ENCODE measurements around the gene LCN12. TPM values are rescaled to one million over a fixed set of nuclear protein-coding genes. Genes with fewer than 3 reads are reported as not detected.

LCN12 gene
- total RNA-seq, 1 donor from 2014 or later: 2.3 TPM

GRCh38 chr9:136973618-136974617, 21.8 kb downstream of the LCN12 start:
- Mint-ChIP-seq H3K4me1 (peaks cover 7% of the 10 kb centered on the region), H3K27ac (no peak overlapping the region), H3K9me3 (no peaks in the 10 kb centered on the region), H3K36me3 (ENCODE audit: low read depth) (no peaks in the 10 kb centered on the region), H3K27me3 (peaks cover 5% of the 10 kb centered on the region), H3K4me3 (no peak overlapping the region)
- DNase-seq: no peak
- intact Hi-C loops (cut with micrococcal nuclease): loop anchor here (10.0 kb wide), 1 partner anchor 181 kb away; no protein-coding TSS in a partner anchor

DNA sequence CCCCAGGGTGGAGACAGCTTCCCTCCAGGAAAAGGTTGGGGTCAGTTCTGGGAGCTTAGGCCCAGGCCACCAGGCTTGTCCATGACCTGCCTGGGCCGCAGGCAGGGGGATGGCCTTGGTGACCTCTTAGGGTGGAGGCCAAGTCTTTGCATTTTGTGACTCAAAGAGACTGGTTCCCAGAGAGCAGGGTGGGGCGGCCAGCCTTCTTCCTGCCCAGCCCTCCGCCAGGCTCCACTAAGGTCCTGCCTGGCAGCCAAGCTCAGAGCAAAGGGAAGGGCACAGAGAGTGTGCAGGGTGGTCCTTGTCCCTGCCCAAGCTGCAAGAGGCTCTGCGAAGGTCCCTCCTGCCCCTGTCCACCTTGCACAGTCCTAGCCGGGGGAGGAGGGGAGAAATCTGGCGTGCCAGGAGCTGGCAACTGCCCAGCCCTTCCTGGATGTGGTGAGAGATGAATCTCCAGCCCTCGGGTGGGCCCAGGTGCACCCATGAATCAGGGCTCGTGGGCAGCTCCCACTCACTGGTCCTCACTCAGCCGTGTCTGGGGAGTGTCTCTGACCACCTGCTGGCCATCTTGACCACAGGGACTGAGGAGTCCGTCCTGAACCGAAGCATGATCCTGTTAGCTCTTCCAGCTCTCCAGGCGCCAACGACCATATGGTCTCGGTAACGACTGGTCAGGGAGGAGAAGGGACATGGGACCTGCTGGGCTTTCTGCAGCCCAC, 22.9 kb downstream of the LCN12 start:
- no peak for DNase-seq
- Mint-ChIP-seq H3K27ac (no peak overlapping the region), H3K36me3 (ENCODE audit: low read depth) (no peaks in the 10 kb centered on the region), H3K4me3 (peak overlapping the region; percentile 16), H3K9me3 (no peaks in the 10 kb centered on the region), H3K4me1 (peaks cover 7% of the 10 kb centered on the region), H3K27me3 (peaks cover 5% of the 10 kb centered on the region)
- intact Hi-C loops (cut with micrococcal nuclease): loop anchor here (10.0 kb wide), 1 partner anchor 180 kb away; no protein-coding TSS in a partner anchor

GRCh38 chr9:136975644-136976043, 23.6 kb downstream of the LCN12 start:
- Mint-ChIP-seq H3K9me3 (no peaks in the 10 kb centered on the region), H3K27ac (no peak overlapping the region), H3K27me3 (peaks cover 5% of the 10 kb centered on the region), H3K36me3 (ENCODE audit: low read depth) (no peaks in the 10 kb centered on the region), H3K4me1 (peaks cover 7% of the 10 kb centered on the region), H3K4me3 (peak overlapping the region; percentile 16)
- intact Hi-C loops (cut with micrococcal nuclease): loop anchor here (10.0 kb wide), 1 partner anchor 179 kb away; no protein-coding TSS in a partner anchor
- DNase-seq: peak; percentile 76

GRCh38 chr9:136977223-136977622, 25.1 kb downstream of the LCN12 start, which contains the start of gene PTGDS:
Gene PTGDS, plus strand, starts transcription at chr9:136977504. Its CDS starts 75 bp downstream, at chr9:136977579.
- no peaks in the 10 kb centered on the region for H3K36me3 Mint-ChIP-seq (ENCODE audit: low read depth)
- peak within 1 kb of the TSS; percentile 35 for H3K4me3 Mint-ChIP-seq
- no peak for DNase-seq
- no peaks in the 10 kb centered on the region for H3K9me3 Mint-ChIP-seq
- intact Hi-C loops (cut with micrococcal nuclease): loop anchor here (10.0 kb wide), 1 partner anchor 178 kb away; no protein-coding TSS in a partner anchor
- peaks cover 5% of the 10 kb centered on the region for H3K27me3 Mint-ChIP-seq
- H3K27ac Mint-ChIP-seq: no peak within 1 kb of the TSS
- H3K4me1 Mint-ChIP-seq: peaks cover 7% of the 10 kb centered on the region

DNA sequence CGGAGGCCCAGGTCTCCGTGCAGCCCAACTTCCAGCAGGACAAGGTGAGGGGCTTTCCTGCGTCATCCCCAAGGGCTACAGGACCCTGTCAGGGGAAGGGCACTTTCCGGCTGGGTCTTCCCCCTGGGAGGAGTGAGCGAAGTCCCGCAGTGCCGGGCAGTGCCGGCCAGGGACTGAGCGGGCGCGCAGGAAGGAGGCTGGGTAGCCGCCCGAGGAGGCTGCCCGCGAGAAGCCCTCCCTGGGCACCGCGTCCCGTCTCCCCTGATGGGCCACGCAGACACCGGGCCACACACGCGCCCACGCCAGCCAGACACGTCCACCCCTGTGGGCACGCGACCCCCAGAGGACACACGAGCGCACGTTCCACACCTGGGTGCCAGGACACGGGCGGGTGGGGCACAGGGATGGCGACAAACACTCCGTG, 25.6 kb downstream of the LCN12 start:
- intact Hi-C loops (cut with micrococcal nuclease): loop anchor here (2.0 to 10.0 kb wide), 2 partner anchors 15 to 177 kb away; partner anchors contain the start of gene PAXX
- Mint-ChIP-seq H3K27ac (no peak overlapping the region), H3K27me3 (peaks cover 5% of the 10 kb centered on the region), H3K9me3 (no peaks in the 10 kb centered on the region), H3K4me1 (peaks cover 7% of the 10 kb centered on the region), H3K4me3 (no peak overlapping the region), H3K36me3 (ENCODE audit: low read depth) (no peaks in the 10 kb centered on the region)
- DNase-seq: no peak

- no peak overlapping the region for H3K4me3 Mint-ChIP-seq
- peaks cover 7% of the 10 kb centered on the region for H3K4me1 Mint-ChIP-seq
- peaks cover 5% of the 10 kb centered on the region for H3K27me3 Mint-ChIP-seq
- H3K27ac Mint-ChIP-seq: no peak overlapping the region
- peak; percentile 91 for DNase-seq
- no peaks in the 10 kb centered on the region for H3K36me3 Mint-ChIP-seq (ENCODE audit: low read depth)
- intact Hi-C loops (cut with micrococcal nuclease): loop anchor here (2.0 to 10.0 kb wide), 2 partner anchors 15 to 177 kb away; partner anchors contain the start of gene PAXX
- no peaks in the 10 kb centered on the region for H3K9me3 Mint-ChIP-seq
Observed at GRCh38 chr9:136978073-136978864, 26.2 kb downstream of the LCN12 start.

- H3K4me1 Mint-ChIP-seq: peaks cover 7% of the 10 kb centered on the region
- intact Hi-C loops (cut with micrococcal nuclease): loop anchor here (2.0 to 10.0 kb wide), 2 partner anchors 14 to 176 kb away; partner anchors contain the start of gene PAXX
- no peaks in the 10 kb centered on the region for H3K9me3 Mint-ChIP-seq
- no peak overlapping the region for H3K27ac Mint-ChIP-seq
- H3K36me3 Mint-ChIP-seq (ENCODE audit: low read depth): no peaks in the 10 kb centered on the region
- DNase-seq: no peak
- H3K4me3 Mint-ChIP-seq: no peak overlapping the region
- peaks cover 9% of the 10 kb centered on the region for H3K27me3 Mint-ChIP-seq
Observed at GRCh38 chr9:136978865-136979544, 26.9 kb downstream of the LCN12 start.

DNA sequence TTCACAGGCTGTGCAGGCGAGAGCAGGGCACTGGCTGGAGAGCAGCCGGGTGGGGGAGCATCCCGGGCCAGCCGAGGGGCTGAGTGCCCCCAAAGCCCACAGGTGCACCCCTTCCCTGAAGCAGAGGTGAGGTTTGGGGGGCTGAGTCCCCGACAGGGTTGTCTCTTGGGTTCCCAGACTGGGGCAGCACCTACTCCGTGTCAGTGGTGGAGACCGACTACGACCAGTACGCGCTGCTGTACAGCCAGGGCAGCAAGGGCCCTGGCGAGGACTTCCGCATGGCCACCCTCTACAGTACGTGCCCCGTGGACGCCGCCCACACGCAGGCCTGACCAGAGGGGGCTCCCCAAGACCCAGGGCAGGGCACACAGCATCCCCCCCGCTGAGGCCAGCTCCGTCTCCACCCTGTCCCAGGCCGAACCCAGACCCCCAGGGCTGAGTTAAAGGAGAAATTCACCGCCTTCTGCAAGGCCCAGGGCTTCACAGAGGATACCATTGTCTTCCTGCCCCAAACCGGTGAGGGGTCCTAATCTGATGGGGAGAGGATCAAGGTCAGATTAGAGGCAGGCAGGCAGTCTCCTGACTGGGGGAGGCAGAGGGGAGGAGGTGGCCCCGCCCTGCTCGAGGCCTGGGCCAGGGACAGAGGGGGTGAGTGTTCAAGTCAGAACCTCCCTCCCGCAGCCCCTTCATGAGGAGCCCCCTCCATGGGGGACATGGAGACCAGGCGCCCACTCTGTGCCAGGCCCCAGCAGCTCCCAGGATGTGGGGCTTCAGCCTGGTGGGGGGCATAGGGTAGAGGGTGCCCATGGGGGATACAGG, 27.9 kb downstream of the LCN12 start:
- peaks cover 6% of the 10 kb centered on the region for H3K4me1 Mint-ChIP-seq
- H3K27ac Mint-ChIP-seq: peak overlapping the region; percentile 48
- no peaks in the 10 kb centered on the region for H3K9me3 Mint-ChIP-seq
- intact Hi-C loops (cut with micrococcal nuclease): loop anchor here (2.0 to 10.0 kb wide), 2 partner anchors 13 to 175 kb away; partner anchors contain the start of gene PAXX
- no peak for DNase-seq
- peaks cover 16% of the 10 kb centered on the region for H3K27me3 Mint-ChIP-seq
- no peaks in the 10 kb centered on the region for H3K36me3 Mint-ChIP-seq (ENCODE audit: low read depth)
- no peak overlapping the region for H3K4me3 Mint-ChIP-seq

- Mint-ChIP-seq H3K27me3 (peaks cover 13% of the 10 kb centered on the region), H3K36me3 (ENCODE audit: low read depth) (no peaks in the 10 kb centered on the region), H3K4me3 (no peak overlapping the region), H3K27ac (no peak overlapping the region), H3K9me3 (no peaks in the 10 kb centered on the region), H3K4me1 (peaks cover 2% of the 10 kb centered on the region)
- intact Hi-C loops (cut with micrococcal nuclease): no loop called here
- no peak for DNase-seq
Observed at GRCh38 chr9:136980669-136981478, 28.8 kb downstream of the LCN12 start.

- peaks cover 19% of the 10 kb centered on the region for H3K27me3 Mint-ChIP-seq
- H3K4me3 Mint-ChIP-seq: no peak overlapping the region
- DNase-seq: no peak
- H3K9me3 Mint-ChIP-seq: no peaks in the 10 kb centered on the region
- H3K4me1 Mint-ChIP-seq: no peaks in the 10 kb centered on the region
- intact Hi-C loops (cut with micrococcal nuclease): no loop called here
- H3K27ac Mint-ChIP-seq: no peak overlapping the region
- H3K36me3 Mint-ChIP-seq (ENCODE audit: low read depth): no peaks in the 10 kb centered on the region
Observed at GRCh38 chr9:136981588-136982231, 29.6 kb downstream of the LCN12 start.

All from activated CD4-positive, alpha-beta T cell treated with anti-CD3 and anti-CD28 coated beads, Interleukin-2, amount 10 ng/mL, durations not matched to agents 24 days and 14 days (primary cell).